Liver (tissue), 9 donors: Measurements from ENCODE around the gene CEP89. TPM values are rescaled to one million over a fixed set of nuclear protein-coding genes. Genes with fewer than 3 reads are reported as not detected.

Experiments used
- DNase-seq: peaks from one replicate; pipeline ENCODE4 v3.0.0-alpha.2; 2017; ENCODE audit warnings: low spot score
- H3K27ac ChIP-seq, 2 donors: one replicate each; pipeline ENCODE4 v1.7.0; 2013; ENCODE audit warnings: inconsistent platforms in 2 of 2, low read length in 2 of 2, control low read depth in 1 of 2, low read depth in 1 of 2, mild to moderate bottlenecking in 1 of 2
- H3K27me3 ChIP-seq, 4 donors: one replicate each; pipeline versions ENCODE4 v1.6.1 to v1.7.0; 2013; ENCODE audit warnings: low read length in 3 of 4, inconsistent platforms in 1 of 4, mild to moderate bottlenecking in 1 of 4, moderate library complexity in 1 of 4; ENCODE audit not compliant: control insufficient read depth in 4 of 4, insufficient read depth in 4 of 4
- H3K36me3 ChIP-seq, 4 donors: one replicate each; pipeline versions ENCODE4 v1.6.1 to v1.7.0; 2013; ENCODE audit warnings: low read length in 3 of 4, mild to moderate bottlenecking in 3 of 4, low read depth in 1 of 4, moderate library complexity in 1 of 4; ENCODE audit not compliant: control insufficient read depth in 4 of 4, insufficient read depth in 3 of 4
- H3K4me1 ChIP-seq, 4 donors: one replicate each; pipeline versions ENCODE4 v1.6.1 to v1.7.0; 2013; ENCODE audit warnings: low read length in 3 of 4, mild to moderate bottlenecking in 3 of 4, moderate library complexity in 1 of 4; ENCODE audit not compliant: control insufficient read depth in 4 of 4, insufficient read depth in 4 of 4
- H3K4me3 ChIP-seq, 3 donors: one replicate each; pipeline versions ENCODE4 v1.6.1 to v1.7.0; 2013; ENCODE audit warnings: low read length in 3 of 3, control low read depth in 1 of 3, low read depth in 1 of 3, mild to moderate bottlenecking in 1 of 3
- H3K9ac ChIP-seq, 2 donors: one replicate each; pipeline ENCODE4 v1.7.0; 2013; ENCODE audit warnings: low read length in 2 of 2, mild to moderate bottlenecking in 2 of 2, moderate library complexity in 2 of 2, control low read depth in 1 of 2, low read depth in 1 of 2
- H3K9me3 ChIP-seq, 4 donors: one replicate each; pipeline versions ENCODE4 v1.6.1 to v1.7.0; 2013; ENCODE audit warnings: low read length in 3 of 4; ENCODE audit not compliant: control insufficient read depth in 4 of 4
- ATF3 ChIP-seq: IDR thresholded peaks from 2 replicates; pipeline ENCODE4 v1.6.1; 2016; ENCODE audit warnings: antibody characterized with exemption
- CTCF ChIP-seq: fragments of 150-350 bp; IDR thresholded peaks from 2 replicates; pipeline ENCODE4 v1.5.1; 2017; ENCODE audit warnings: improper control_type of control experiment, low read depth, low read length; ENCODE audit not compliant: missing input control
- EGR1 ChIP-seq, 2 donors: IDR thresholded peaks; 2 replicates each; pipeline ENCODE4 v1.6.1; 2016 to 2018; ENCODE audit warnings: antibody characterized with exemption in 2 of 2, low read depth in 2 of 2
- FOXA1 ChIP-seq: IDR thresholded peaks from 2 replicates; pipeline ENCODE4 v1.6.1; 2016; ENCODE audit warnings: antibody characterized with exemption
- FOXA2 ChIP-seq: IDR thresholded peaks from 2 replicates; pipeline ENCODE4 v1.6.1; 2016; ENCODE audit warnings: antibody characterized with exemption
- GABPA ChIP-seq, 2 donors: IDR thresholded peaks in 1 of 2; conservative IDR thresholded peaks in 1 of 2; 2 replicates each; pipeline ENCODE4 v1.6.1; 2016; ENCODE audit warnings: antibody characterized with exemption in 2 of 2, mild to moderate bottlenecking in 1 of 2, moderate library complexity in 1 of 2
- HNF4A ChIP-seq, 2 donors: conservative IDR thresholded peaks; 2 replicates each; pipeline ENCODE4 v1.6.1; 2016; ENCODE audit warnings: antibody characterized with exemption in 2 of 2, mild to moderate bottlenecking in 2 of 2
- HNF4G ChIP-seq: IDR thresholded peaks from 2 replicates; pipeline ENCODE4 v1.6.1; 2016; ENCODE audit warnings: antibody characterized with exemption
- JUND ChIP-seq, 2 donors: IDR thresholded peaks; 2 replicates each; pipeline ENCODE4 v1.6.1; 2016; ENCODE audit warnings: antibody characterized with exemption in 2 of 2
- MAX ChIP-seq: IDR thresholded peaks from 2 replicates; pipeline ENCODE4 v1.6.1; 2016; ENCODE audit warnings: antibody characterized with exemption
- NR2F2 ChIP-seq: IDR thresholded peaks from 2 replicates; pipeline ENCODE4 v1.6.1; 2016; ENCODE audit warnings: antibody characterized with exemption
- RAD21 ChIP-seq, 2 donors: IDR thresholded peaks; 2 replicates each; pipeline ENCODE4 v1.6.1; 2016; ENCODE audit warnings: antibody characterized with exemption in 2 of 2, mild to moderate bottlenecking in 2 of 2
- REST ChIP-seq: IDR thresholded peaks from 2 replicates; pipeline ENCODE4 v1.6.1; 2016; ENCODE audit warnings: antibody characterized with exemption, mild to moderate bottlenecking
- RXRA ChIP-seq, 2 donors: IDR thresholded peaks; 2 replicates each; pipeline ENCODE4 v1.6.1; 2017 to 2018; ENCODE audit warnings: antibody characterized with exemption in 2 of 2, mild to moderate bottlenecking in 1 of 2
- SP1 ChIP-seq: IDR thresholded peaks from 2 replicates; pipeline ENCODE4 v1.6.1; 2018; ENCODE audit warnings: antibody characterized with exemption, mild to moderate bottlenecking
- TAF1 ChIP-seq: conservative IDR thresholded peaks from 2 replicates; pipeline ENCODE4 v1.6.1; 2016; ENCODE audit warnings: antibody characterized with exemption, mild to moderate bottlenecking
- YY1 ChIP-seq: IDR thresholded peaks from 2 replicates; pipeline ENCODE4 v1.6.1; 2016; ENCODE audit warnings: antibody characterized with exemption, mild to moderate bottlenecking
- ZBTB33 ChIP-seq: IDR thresholded peaks from 2 replicates; pipeline ENCODE4 v1.6.1; 2016; ENCODE audit warnings: antibody characterized with exemption
- WGBS: extraction: QIAGEN DNeasy Blood & Tissue Kit; methylation state at CpG from one replicate; pipeline ENCODE4 v1.1.7; 2013; 5-methylcytosine and 5-hydroxymethylcytosine counted together
- polyA plus RNA-seq, 2 donors: library from polyadenylated mRNA; stranded (reverse) in 1 of 2; unstranded in 1 of 2; fragments of 200-250 nt in 1 of 2; fragments of >200 nt in 1 of 2; fragmentation: Nextera tagmentation in 1 of 2; extraction: Ambion mirVana in 1 of 2; gene quantifications; one replicate each; pipeline versions ENCODE4 v1.2.1 to v1.2.3, GENCODE V29; 2013 to 2015
- total RNA-seq, 2 donors: library from RNA; depleted of rRNA; stranded (reverse); fragments of >200 nt; gene quantifications; one replicate each; pipeline ENCODE4 v1.2.3, GENCODE V29; 2014
- donor health status: healthy.
- donor health status: healthy.
- donor health status: healthy.
- donor health status: healthy.
- donor health status: healthy.

CEP89 gene
- total and polyA plus RNA-seq, 4 donors, result 2.0 to 2.9 (median 2.4) TPM

GRCh38 chr19:32976223-32976805, 4.6 kb upstream of the CEP89 start:
- DNase-seq, result peak; percentile 81
- Histone ChIP-seq H3K27me3 (no peaks in the 10 kb centered on the region), H3K9ac (no peak overlapping the region), H3K27ac (no peak overlapping the region), H3K4me1 (peaks cover 0 to 15% (median 8%) of the 10 kb centered on the region in 4 donors), H3K36me3 (peaks cover 5 to 9% (median 6%) of the 10 kb centered on the region in 4 donors), H3K9me3 (no peaks in the 10 kb centered on the region), H3K4me3 (no peak overlapping the region)
- WGBS, result 44% methylated on average over 14 of the region's 14 CpGs
- TF ChIP-seq EGR1 (IDR thresholded peaks at IDR 0.05; ENCODE audit: low read depth in 2 of 2), result no peak
- no peak for TF ChIP-seq SP1
- TF ChIP-seq FOXA1, result no peak
- peak; percentile 91 for TF ChIP-seq RAD21 (IDR thresholded peaks at IDR 0.05)
- no peak for TF ChIP-seq MAX
- no peak for TF ChIP-seq TAF1
- no peak for TF ChIP-seq REST
- no peak for TF ChIP-seq GABPA (IDR thresholded peaks at IDR 0.05 in 1 of 2, conservative IDR thresholded peaks at IDR 0.05 in 1 of 2)
- peak; percentile 64 for TF ChIP-seq CTCF
- no peak for TF ChIP-seq FOXA2
- TF ChIP-seq ZBTB33, result no peak
- TF ChIP-seq JUND (IDR thresholded peaks at IDR 0.05), result no peak
- no peak for TF ChIP-seq NR2F2
- no peak for TF ChIP-seq HNF4A (conservative IDR thresholded peaks at IDR 0.05)
- no peak for TF ChIP-seq YY1
- TF ChIP-seq HNF4G, result no peak
- no peak for TF ChIP-seq ATF3
- peak in 1 of 2 donors; percentile 5 for TF ChIP-seq RXRA (IDR thresholded peaks at IDR 0.05)
